Effector memory CD8-positive, alpha-beta T cell (primary cell): Measurements from ENCODE around the gene ANKS1A.
"Not testable (repeated sequence)": the region's sequence is repeated elsewhere in the genome, so short reads cannot be mapped to it uniquely, and the experiment has no call there.

Source experiments
- ATAC-seq: fragments of 150-1000 bp; cut with Tn5 transposase; replicated peaks from 2 replicates; pipeline ENCODE4 v1.10.0; 2021; ENCODE audit warnings: mild to moderate bottlenecking, moderate library complexity
- DNase-seq, 3 experiments: peaks; one replicate each; pipeline ENCODE4 v3.0.0; 2021
- H3K27ac Mint-ChIP-seq, 2 donors: one replicate each; pipeline ENCODE4 v1.8.0; 2022; ENCODE audit warnings: mild to moderate bottlenecking in 2 of 2, mixed read lengths in 2 of 2, moderate library complexity in 2 of 2
- H3K27me3 Mint-ChIP-seq, 2 donors: one replicate each; pipeline ENCODE4 v1.8.0; 2022; ENCODE audit warnings: mixed read lengths in 2 of 2
- H3K36me3 Mint-ChIP-seq: one replicate; pipeline ENCODE4 v1.8.0; 2022; ENCODE audit warnings: mild to moderate bottlenecking, moderate library complexity, mixed read lengths; ENCODE audit not compliant: insufficient read depth
- H3K4me1 Mint-ChIP-seq, 2 donors: one replicate each; pipeline ENCODE4 v1.8.0; 2022; ENCODE audit warnings: low read depth in 2 of 2, mixed read lengths in 2 of 2
- H3K4me3 Mint-ChIP-seq, 2 donors: one replicate each; pipeline ENCODE4 v1.8.0; 2022; ENCODE audit warnings: mild to moderate bottlenecking in 2 of 2, mixed read lengths in 2 of 2, moderate library complexity in 2 of 2
- H3K9me3 Mint-ChIP-seq, 2 donors: one replicate each; pipeline ENCODE4 v1.8.0; 2022; ENCODE audit warnings: mixed read lengths in 2 of 2

The ANKS1A gene

DNA sequence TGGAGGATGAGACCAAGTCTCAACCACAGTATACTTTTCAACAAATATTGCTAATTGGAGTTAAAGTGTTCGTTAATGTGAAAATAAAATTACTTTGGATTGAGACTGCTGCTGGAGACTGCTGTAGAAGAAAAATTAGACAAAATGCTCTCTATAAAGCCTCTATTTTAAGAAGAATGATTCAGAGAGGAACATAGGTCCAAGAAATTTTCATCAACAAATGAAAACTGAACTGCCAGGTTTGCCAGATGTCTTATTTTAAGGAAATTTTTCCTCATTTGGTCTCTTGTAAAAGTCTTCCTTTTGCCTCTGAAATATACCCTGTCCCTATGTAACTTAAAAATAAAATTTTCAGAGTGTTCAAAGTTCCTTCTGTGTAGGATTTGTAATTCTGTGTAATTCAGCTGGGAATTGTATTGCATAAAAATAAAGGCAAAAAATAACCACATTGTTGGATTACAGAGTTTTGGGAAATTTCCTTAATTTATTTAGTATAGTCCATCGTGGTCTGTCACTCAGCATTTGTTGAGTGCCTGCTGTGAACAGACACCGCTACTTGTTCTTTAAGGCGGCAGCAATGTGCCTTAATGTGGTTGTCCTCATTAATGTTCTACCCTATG, 27.4 kb downstream of the ANKS1A start:
- no peaks in the 10 kb centered on the region for H3K9me3 Mint-ChIP-seq
- H3K27ac Mint-ChIP-seq, result no peak overlapping the region
- peaks cover 14 to 16% of the 10 kb centered on the region in 2 donors for H3K4me1 Mint-ChIP-seq
- no peaks in the 10 kb centered on the region for H3K27me3 Mint-ChIP-seq
- no peak for ATAC-seq
- H3K4me3 Mint-ChIP-seq, result no peak overlapping the region
- H3K36me3 Mint-ChIP-seq, result no peaks in the 10 kb centered on the region
- no peak for DNase-seq

GRCh38 chr6:34917626-34918285, 28.7 kb downstream of the ANKS1A start:
- Mint-ChIP-seq H3K27ac (no peak overlapping the region), H3K4me3 (no peak overlapping the region), H3K9me3 (no peaks in the 10 kb centered on the region), H3K27me3 (no peaks in the 10 kb centered on the region), H3K36me3 (no peaks in the 10 kb centered on the region), H3K4me1 (peaks cover 4 to 9% of the 10 kb centered on the region in 2 donors)
- ATAC-seq (no peak), DNase-seq (no peak)

GRCh38 chr6:34919651-34920050, 30.6 kb downstream of the ANKS1A start:
- Mint-ChIP-seq H3K27ac (no peak overlapping the region), H3K9me3 (no peaks in the 10 kb centered on the region), H3K4me3 (no peak overlapping the region), H3K36me3 (no peaks in the 10 kb centered on the region), H3K27me3 (no peaks in the 10 kb centered on the region), H3K4me1 (peaks cover 0 to 2% of the 10 kb centered on the region in 2 donors)
- no peak for DNase-seq
- ATAC-seq, result no peak

GRCh38 chr6:34920097-34920496, 31.0 kb downstream of the ANKS1A start:
- ATAC-seq, result no peak
- Mint-ChIP-seq H3K27me3 (no peaks in the 10 kb centered on the region), H3K27ac (no peak overlapping the region), H3K36me3 (no peaks in the 10 kb centered on the region), H3K4me3 (no peak overlapping the region), H3K4me1 (peaks cover 0 to 2% of the 10 kb centered on the region in 2 donors), H3K9me3 (no peaks in the 10 kb centered on the region)
- no peak for DNase-seq

DNA sequence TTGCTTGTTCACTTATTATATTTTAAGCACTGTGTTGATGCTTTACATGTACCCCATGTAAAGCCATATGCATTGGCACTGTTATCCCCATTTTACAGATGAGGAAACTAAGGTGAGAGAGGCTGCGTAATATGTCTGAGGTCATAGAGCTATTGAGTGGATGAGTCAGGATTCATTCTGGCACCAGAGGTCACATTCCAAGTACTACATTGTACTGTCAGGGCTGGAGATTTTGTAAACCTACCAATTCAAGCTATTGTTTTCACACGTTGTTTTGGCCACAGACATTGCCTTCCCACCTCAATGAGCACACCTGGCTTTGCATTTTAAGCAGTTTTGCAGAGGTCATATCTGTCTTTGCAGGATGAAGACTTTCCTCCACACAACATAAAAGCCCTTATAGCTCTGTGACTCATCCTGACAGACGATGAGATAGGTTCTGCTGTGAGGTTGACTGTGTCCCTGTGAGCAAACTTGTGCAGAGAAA, 33.2 kb downstream of the ANKS1A start:
- H3K27me3 Mint-ChIP-seq, result no peaks in the 10 kb centered on the region
- no peaks in the 10 kb centered on the region for H3K9me3 Mint-ChIP-seq
- H3K4me3 Mint-ChIP-seq, result no peak overlapping the region
- ATAC-seq, result no peak
- DNase-seq, result no peak
- no peak overlapping the region for H3K27ac Mint-ChIP-seq
- H3K36me3 Mint-ChIP-seq, result no peaks in the 10 kb centered on the region
- peaks cover 2 to 5% of the 10 kb centered on the region in 2 donors for H3K4me1 Mint-ChIP-seq

DNA sequence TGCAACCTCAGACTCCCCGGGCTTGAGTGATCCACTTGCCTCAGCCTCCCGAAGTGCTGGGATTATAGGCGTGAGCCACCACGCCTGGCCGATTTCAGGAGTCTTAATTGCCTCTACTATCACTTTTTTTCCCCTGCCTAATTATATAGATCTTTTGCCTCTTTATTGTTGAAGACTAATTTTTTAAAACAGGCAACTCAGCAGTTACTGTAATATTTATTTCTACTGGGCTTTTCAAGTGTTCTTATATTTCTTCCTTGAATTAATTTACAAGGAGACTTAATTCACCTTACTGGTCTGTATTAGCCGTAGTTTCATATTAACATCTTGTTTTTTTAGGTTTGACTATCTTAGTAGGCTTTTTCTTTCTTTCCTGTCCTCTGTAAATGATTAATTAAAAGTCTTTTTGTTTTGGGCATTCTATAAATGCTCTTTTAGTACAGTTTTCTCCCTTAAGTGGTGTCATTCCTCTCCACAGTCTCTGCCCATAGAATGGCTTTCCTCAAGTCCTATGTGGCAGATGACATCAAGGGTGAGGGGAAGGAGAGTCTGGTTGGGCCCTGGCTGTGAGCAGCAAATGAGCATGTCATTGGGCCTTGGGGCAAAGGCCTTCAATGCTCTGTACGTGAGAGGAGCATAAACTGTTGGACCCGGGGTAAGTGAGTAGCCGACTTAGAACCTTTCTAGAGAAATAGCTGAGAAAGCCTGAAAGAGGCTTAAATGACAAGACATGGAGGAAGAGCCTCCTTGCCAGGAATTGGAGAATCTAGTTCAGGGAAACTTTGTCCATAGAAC, 36.0 kb downstream of the ANKS1A start:
- no peak for DNase-seq
- no peak overlapping the region for H3K4me3 Mint-ChIP-seq

GRCh38 chr6:34926655-34927054, 37.6 kb downstream of the ANKS1A start:
- Mint-ChIP-seq H3K27ac (no peak overlapping the region), H3K4me1 (peaks cover 0 to 13% of the 10 kb centered on the region in 2 donors), H3K36me3 (no peaks in the 10 kb centered on the region), H3K9me3 (no peaks in the 10 kb centered on the region), H3K4me3 (no peak overlapping the region), H3K27me3 (no peaks in the 10 kb centered on the region)
- no peak for DNase-seq
- ATAC-seq, result no peak

More for the DNA sequence above, 36.0 kb downstream of the ANKS1A start:
- Mint-ChIP-seq H3K9me3 (no peaks in the 10 kb centered on the region), H3K27me3 (no peaks in the 10 kb centered on the region), H3K36me3 (no peaks in the 10 kb centered on the region), H3K27ac (no peak overlapping the region), H3K4me1 (peaks cover 0 to 13% of the 10 kb centered on the region in 2 donors)
- no peak for ATAC-seq

- Mint-ChIP-seq H3K27me3 (no peaks in the 10 kb centered on the region), H3K9me3 (no peaks in the 10 kb centered on the region)
- DNase-seq, result no peak
Observed at GRCh38 chr6:34928220-34928619, 39.2 kb downstream of the ANKS1A start.

DNA sequence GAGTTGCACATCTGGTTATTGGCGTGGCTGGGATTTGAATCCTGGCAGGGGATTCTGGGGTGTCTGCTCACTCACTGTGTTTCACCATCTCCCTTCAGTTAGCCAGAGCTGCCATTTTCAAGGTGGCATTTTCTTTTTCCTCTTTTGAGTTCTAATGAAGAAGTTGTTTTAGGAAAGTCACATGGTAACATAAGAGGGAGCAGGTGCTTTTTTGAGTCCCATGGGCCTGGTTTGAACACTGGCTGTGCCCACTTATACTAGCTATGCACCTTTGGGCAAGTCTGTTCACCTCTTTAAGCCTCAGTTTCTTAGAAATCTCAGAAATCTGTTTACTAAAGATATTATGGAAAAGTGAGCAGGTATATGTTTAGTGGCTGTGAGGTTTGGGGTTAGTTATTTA, 39.6 kb downstream of the ANKS1A start:
- H3K4me1 Mint-ChIP-seq, result peaks cover 0 to 15% of the 10 kb centered on the region in 2 donors
- H3K4me3 Mint-ChIP-seq, result no peak overlapping the region
- H3K36me3 Mint-ChIP-seq, result no peaks in the 10 kb centered on the region
- ATAC-seq (no peak), DNase-seq (no peak)
- no peak overlapping the region for H3K27ac Mint-ChIP-seq
- H3K9me3 Mint-ChIP-seq, result no peaks in the 10 kb centered on the region
- H3K27me3 Mint-ChIP-seq, result no peaks in the 10 kb centered on the region

More at GRCh38 chr6:34928220-34928619, 39.2 kb downstream of the ANKS1A start:
- Mint-ChIP-seq H3K4me3 (no peak overlapping the region), H3K36me3 (no peaks in the 10 kb centered on the region), H3K27ac (no peak overlapping the region), H3K4me1 (peaks cover 0 to 13% of the 10 kb centered on the region in 2 donors)
- ATAC-seq, result no peak

DNA sequence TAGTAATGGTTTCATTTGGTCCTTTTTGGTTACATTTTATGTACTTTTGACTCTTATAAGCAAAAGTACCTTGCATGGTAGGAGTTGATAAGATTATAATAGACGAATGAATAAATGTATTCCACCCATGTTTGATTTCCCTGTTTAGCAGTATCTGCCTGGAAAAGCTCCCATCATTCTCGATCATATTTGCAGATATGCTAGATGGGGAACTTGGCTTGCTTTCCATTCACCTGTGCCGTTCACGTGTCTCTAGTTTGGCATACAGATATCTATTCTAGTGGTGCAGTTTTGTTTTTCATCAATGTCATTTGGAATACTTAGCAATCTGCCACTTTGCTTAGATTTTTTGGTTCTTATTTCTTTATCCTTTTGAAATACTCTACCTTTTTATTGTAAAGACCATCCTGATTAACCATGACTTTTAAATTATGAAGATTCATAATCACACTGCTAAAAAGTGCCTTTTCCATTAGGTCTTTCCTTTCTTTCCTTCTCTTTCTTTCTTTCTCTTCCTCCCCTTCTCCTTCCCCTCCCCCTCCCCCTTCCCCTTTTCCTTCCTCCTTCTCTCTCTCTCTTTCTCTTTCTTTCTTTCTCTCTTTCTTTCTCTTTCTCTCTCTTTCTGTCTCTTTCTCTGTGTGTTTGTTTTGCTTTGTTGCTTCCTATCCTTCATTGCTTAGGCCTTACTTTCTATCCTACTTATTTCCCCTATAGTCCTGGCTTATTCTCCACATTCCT, 40.4 kb downstream of the ANKS1A start:
- Mint-ChIP-seq H3K9me3 (no peaks in the 10 kb centered on the region), H3K27me3 (no peaks in the 10 kb centered on the region), H3K4me1 (peaks cover 0 to 16% of the 10 kb centered on the region in 2 donors), H3K4me3 (no peak overlapping the region), H3K27ac (no peak overlapping the region), H3K36me3 (no peaks in the 10 kb centered on the region)
- no peak for DNase-seq
- ATAC-seq, result no peak

DNA sequence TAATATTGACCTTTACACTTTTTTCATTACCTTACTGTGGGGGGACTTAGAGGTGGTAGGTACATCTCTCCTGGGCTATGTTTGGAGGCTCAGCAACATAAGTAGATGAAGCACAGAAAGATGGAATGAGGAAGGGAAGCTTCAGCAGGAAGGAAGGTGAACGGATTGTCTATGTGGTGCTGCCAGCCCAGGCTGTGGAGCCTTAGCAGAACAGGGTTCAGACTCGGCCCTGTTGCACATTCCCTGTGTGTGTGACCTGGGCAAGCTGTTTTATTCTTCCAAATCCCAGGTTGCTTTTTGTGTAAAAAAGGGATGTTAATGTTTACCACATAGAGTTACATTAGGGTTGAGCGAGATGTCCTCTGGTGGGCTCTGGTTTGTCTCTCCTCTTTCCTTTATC, 41.2 kb downstream of the ANKS1A start:
- ATAC-seq, result no peak
- no peak overlapping the region for H3K4me3 Mint-ChIP-seq
- no peaks in the 10 kb centered on the region for H3K9me3 Mint-ChIP-seq
- no peaks in the 10 kb centered on the region for H3K27me3 Mint-ChIP-seq
- DNase-seq, result no peak
- no peak overlapping the region for H3K27ac Mint-ChIP-seq
- H3K36me3 Mint-ChIP-seq, result no peaks in the 10 kb centered on the region
- peaks cover 0 to 16% of the 10 kb centered on the region in 2 donors for H3K4me1 Mint-ChIP-seq

DNA sequence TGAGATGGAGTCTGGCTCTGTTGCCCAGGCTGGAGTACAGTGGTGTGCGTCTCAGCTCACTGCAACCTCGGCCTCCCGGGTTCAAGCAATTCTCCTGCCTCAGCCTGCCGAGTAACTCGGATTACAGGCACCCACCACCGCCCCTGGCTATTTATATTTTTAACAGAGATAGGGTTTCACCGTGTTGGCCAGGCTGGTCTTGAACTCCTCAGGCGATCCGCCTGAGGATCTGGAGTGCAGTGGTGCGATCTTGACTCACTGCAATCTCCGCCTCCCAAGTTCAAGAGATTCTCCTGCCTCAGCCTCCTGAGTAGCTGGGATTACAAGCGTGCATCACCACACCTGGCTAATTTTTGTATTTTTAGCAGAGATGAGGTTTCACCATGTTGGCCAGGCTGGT, 43.1 kb downstream of the ANKS1A start:
- H3K9me3 Mint-ChIP-seq, DNase-seq, H3K27me3 Mint-ChIP-seq, H3K4me3 Mint-ChIP-seq, H3K36me3 Mint-ChIP-seq, ATAC-seq, H3K27ac Mint-ChIP-seq: not testable (repeated sequence)
- H3K4me1 Mint-ChIP-seq, result peaks cover 0 to 12% of the 10 kb centered on the region in 2 donors

DNA sequence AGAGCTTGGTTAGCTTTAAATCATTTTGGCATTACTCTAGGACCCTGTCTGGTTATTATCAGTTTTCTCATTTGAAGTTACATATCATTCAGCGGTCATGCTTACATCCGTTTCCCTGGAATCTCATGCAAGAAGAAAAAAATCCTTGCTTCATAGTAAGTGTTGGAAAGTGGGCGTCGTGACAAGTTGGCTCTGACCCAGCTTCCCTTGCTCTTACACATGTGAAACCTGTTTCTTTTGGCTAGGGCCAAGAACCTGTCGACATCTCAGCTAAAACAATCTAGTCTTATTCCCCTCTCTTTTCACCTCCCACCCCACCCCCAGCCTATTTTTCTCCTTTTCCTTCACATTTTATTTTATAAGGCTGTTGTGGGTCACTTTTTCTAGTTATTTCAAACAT, 45.5 kb downstream of the ANKS1A start:
- no peak overlapping the region for H3K4me3 Mint-ChIP-seq
- no peaks in the 10 kb centered on the region for H3K27me3 Mint-ChIP-seq
- H3K36me3 Mint-ChIP-seq, result no peaks in the 10 kb centered on the region
- H3K9me3 Mint-ChIP-seq, result no peaks in the 10 kb centered on the region
- H3K27ac Mint-ChIP-seq, result no peak overlapping the region
- H3K4me1 Mint-ChIP-seq, result peaks cover 1 to 3% of the 10 kb centered on the region in 2 donors
- DNase-seq (no peak), ATAC-seq (no peak)
